Stimulated activated naive CD4-positive, alpha-beta T cell treated with Interleukin-2 at 50 U/mL for 16 hours (primary cell): ENCODE data around the gene STAB2.

Experiments
- DNase-seq: peaks from one replicate; lab custom pipeline; 2025; lab: John Stamatoyannopoulos, UW

The STAB2 gene, protein sequence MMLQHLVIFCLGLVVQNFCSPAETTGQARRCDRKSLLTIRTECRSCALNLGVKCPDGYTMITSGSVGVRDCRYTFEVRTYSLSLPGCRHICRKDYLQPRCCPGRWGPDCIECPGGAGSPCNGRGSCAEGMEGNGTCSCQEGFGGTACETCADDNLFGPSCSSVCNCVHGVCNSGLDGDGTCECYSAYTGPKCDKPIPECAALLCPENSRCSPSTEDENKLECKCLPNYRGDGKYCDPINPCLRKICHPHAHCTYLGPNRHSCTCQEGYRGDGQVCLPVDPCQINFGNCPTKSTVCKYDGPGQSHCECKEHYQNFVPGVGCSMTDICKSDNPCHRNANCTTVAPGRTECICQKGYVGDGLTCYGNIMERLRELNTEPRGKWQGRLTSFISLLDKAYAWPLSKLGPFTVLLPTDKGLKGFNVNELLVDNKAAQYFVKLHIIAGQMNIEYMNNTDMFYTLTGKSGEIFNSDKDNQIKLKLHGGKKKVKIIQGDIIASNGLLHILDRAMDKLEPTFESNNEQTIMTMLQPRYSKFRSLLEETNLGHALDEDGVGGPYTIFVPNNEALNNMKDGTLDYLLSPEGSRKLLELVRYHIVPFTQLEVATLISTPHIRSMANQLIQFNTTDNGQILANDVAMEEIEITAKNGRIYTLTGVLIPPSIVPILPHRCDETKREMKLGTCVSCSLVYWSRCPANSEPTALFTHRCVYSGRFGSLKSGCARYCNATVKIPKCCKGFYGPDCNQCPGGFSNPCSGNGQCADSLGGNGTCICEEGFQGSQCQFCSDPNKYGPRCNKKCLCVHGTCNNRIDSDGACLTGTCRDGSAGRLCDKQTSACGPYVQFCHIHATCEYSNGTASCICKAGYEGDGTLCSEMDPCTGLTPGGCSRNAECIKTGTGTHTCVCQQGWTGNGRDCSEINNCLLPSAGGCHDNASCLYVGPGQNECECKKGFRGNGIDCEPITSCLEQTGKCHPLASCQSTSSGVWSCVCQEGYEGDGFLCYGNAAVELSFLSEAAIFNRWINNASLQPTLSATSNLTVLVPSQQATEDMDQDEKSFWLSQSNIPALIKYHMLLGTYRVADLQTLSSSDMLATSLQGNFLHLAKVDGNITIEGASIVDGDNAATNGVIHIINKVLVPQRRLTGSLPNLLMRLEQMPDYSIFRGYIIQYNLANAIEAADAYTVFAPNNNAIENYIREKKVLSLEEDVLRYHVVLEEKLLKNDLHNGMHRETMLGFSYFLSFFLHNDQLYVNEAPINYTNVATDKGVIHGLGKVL (N-terminal part only)

DNA sequence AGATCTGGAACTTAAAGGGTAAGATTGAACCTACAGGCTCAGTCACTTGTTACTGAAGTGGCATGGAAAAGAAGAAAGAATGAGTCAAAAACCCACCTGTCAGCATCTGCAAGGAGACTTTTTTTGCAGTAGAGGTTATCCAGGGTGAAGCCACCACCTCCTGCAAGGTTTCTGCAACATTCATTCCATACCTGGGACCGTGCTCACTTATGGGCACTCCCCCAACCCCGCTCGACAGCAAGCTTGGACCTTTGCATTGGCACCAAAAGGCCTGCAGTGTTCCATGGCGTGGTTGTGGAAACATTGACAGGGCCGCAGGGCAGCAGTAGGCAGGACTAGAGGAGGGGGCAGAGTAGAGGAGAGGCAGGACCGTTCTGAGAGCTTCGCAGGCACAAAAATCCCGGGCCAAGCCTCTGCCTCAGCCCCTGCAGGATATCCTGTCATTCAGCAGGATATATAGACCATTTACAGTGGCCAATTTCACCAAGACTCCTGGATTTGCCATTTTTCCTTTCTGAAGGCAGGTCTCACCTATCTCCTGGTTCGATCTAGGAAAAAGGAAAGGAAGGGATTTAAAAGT lies at the start of gene STAB2:
TSS of gene STAB2 (plus strand) at position 483 of the 580 bp plus-strand sequence. CDS start 204 bp downstream, outside the sequence.
- no peak for DNase-seq

DNA sequence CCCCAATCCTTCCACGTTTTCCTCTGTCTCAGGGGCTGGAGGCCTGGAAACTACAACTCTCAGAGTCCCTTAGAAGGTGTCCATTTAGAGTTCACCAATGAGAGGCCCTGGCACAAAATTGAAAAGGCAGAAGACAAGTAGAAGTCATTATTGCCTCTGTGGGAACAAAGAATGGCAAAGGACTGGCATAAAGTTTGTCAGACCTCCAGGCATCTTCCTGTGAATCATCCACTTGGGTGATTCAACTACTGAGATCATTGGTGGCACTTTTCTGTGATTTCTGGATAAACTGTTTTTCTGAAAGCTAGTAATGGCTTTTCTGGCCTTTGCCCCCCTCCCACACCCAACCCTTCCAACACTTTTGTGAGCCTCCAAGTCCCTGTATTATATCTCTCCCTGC lies 48.7 kb upstream of the STAB2 start:
- no peak for DNase-seq

DNA sequence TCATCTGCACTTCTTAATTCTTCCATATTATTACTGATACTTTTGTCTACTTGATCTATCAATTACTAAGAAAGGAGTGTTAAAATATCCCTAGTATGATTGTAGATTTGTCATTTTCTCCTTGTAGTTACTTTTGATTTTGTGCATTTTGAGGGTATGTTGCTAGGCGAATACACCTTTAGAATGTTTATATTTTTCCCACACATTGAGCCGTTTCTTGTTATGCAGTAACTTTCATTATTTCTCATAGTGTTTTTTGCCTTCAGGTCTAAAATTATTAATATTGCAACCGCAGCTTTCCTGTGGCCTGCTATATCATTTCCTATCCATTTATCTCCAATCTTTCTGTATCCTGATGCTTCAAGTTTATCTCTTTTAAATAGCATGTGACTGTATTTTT lies 46.8 kb upstream of the STAB2 start:
- no peak for DNase-seq

DNA sequence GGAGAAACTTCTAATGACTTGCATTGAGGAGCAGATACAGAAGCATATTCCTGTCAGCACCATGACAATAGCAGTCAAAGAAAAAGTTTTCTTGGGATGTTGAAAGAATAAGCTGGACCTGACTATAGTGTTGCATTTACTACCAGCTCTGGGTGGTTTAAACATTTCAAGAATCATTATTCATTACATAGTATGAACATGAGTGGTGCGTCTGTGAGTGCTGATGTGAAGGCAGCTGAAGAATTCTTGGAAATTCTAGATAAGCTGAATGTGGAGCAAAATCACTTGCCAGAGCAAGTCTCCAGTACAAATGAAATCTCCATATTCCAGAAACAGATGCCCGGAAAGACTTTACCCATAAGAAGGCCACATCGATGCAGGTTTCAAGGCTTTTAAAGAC lies 45.0 kb upstream of the STAB2 start:
- DNase-seq: no peak

DNA sequence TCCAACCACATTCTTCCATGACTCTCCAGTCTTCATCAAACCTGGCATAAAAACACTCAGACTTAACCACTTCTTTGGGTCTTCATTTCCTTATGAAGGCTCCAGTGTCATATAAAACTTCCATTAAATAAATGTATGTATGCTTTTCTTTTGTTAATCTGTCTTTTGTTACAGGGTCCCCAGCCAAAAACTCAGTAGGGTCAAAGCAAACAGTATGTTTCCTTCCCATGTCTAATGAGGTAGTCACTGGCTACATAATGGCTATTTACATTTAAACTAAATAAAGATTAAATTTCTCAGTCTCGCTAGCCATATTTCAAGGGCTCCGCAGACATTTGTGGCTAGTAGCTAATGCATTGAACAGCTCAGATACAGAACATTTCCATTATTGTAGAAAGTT lies 40.1 kb upstream of the STAB2 start:
- no peak for DNase-seq

DNA sequence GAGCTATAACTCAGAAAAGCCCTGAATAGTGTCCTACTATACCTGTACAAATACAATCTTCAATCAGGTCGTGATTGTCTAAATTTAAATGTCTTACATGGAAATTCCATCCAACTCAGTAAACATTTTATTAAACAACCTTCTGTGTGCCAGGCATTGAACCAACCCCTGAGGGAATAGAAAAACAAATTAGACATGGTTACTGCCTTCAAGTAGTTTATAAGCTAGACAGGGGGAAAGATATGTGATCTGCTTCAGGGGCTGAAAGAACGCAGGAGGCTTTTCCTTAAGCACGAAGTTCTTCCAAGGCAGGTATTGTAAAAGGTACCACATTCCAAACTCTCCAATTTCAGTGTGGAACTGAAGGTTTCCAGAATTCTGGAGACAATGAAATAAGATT lies 39.7 kb upstream of the STAB2 start:
- DNase-seq: no peak

DNA sequence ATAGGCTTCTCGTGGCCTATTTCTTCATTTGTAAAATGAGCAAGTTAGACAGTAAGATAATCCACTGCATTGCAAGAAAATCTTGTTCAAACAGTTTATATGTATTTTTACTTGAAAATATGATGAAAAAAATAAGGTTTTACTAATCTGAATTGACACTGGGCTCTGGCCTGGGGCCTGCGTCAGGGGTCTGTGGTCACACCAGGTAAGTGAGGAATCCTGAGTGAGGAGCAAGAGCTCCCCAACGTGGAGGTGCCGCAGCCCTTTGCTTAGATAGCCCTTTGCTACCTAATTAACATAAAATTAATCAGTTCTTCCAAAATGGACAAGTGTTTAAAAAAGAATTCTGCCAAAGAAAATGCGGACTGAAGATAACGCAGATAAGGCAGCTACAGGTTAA lies 39.1 kb upstream of the STAB2 start:
- DNase-seq: no peak

DNA sequence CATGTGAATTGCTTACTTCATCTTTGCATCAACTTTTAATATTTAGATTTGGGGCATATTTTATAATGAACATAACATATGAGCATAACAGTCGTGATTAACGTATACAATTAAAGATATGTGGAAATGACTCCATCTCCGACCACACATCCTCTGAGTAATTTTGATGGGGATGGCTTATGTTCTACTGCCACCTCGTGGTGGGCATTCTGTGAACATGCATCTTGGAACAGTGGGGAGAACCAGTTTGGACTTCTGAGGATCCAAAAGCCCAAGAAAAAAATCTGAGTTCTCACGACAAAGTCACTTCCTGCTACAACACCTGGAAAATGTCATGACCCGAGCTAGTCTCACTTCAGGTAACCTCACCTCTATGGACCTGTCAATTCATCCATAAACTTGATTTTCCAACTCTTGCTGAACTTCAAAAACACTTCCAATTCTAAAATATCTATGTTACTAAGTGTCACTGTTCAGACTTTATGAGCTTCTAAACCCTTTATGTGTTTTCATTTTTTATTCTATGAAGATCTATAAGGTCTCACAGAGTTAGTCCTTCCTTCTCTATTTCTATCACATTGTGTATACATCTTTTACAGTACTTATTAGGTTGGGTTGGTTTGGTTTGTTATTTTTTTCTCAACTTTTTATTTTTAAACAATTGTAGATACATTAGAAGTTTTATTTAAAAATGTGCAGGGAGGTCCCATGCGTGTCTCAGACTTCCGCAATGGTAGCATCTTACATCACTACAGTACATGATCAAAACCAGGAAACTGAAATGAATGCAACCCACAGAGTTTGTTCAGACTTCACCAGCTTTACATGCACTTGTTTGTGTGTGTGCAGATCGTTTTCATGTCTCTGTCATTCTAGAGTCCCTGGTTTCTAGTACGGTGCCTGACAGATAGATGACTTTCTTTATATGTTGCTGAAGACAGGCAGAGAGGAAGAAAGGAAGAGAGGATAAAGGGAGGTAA lies 38.2 kb upstream of the STAB2 start:
- peak; percentile 30 for DNase-seq

DNA sequence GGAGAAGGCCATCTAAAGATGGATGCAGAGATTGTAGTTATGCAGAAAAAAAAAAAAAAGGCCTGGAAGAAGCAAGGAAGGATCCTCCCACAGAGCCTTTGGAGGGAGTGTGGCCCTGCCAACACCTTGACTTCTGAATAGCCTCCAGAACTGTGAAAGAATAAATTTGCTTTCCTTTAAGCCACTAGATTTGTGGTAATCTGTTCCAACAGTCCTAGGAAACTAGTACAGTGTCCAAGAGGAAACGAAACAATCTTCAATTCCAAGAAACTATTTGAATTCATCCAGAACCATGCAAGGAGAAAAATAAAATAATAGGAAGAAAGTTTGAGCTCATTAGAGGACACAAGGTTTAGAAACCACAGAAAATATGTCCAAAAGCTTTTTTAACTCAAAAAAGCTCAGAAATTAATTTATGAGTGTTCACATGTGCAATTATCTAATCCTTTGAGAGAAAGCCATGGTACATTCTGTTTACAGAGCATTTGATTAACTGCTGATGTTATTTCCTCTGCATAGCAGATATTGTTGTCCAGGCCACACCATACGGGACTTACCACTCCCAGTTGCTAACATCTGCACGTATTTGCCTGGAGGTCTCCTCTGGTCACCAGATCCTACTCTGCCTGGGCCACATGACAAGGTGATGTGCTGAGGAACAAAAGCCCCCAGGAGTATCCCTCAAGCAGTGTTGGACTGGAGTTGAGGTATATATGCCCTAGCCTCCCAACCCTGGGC lies 30.0 kb upstream of the STAB2 start:
- DNase-seq: no peak

DNA sequence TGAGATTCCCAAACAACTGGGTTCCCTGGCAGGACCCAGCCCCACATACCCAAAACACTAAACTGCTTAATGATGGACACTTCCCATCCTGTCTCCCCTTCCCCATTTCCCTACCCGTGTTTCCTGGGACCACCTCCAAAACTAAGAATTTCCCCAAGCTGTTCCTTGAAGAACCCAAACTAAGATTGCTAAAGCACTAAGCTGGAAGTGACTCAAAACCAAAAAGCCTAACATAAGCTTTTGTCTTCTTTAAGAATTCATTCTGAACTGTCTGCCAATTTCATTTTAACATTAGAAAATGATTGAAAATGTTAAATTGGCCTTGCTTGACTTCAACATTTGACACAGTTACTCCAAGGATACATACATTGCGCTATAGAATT lies 29.5 kb upstream of the STAB2 start:
- DNase-seq: no peak

DNA sequence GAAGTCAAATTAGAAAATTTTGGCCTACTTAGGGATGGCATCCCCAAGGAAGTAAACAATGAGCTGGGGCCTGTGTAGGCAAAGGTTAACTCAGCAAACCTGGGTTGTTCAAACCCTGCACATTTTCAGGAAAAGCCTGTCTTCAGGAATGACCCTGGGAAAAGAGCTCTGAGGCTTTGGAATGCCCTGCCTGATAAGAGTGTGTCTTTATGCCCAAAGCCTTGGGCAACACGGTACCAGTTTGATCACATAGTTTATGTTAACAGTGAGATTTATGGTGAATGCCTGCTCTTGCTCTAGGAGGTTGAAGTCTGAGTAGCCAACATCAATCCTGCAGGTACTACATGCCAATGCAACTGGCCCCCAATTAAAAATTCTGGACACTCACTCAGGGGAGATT lies 28.2 kb upstream of the STAB2 start:
- no peak for DNase-seq

DNA sequence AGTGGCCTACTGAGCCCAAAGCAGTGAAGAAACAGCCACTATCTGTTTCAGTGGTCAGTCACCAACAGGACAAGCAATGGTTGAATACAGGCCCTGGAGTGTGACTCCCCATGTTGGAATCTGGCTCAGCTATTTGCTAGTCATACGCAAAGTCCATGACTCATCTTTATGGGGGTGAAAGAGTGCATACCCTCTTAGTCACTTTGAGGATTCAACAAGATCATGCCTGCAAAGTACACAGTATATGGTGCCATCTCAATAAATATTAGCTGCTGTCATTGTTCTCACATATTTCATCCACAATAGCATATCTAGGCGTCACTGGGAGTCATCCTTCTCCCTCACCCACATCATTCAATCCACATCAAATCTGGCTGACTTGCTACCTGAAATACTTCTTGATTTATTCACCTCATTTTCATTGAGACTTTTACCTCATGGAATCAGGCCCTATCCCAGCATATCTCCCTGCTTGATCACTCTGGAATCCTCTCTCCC lies 26.4 kb upstream of the STAB2 start:
- DNase-seq: no peak

DNA sequence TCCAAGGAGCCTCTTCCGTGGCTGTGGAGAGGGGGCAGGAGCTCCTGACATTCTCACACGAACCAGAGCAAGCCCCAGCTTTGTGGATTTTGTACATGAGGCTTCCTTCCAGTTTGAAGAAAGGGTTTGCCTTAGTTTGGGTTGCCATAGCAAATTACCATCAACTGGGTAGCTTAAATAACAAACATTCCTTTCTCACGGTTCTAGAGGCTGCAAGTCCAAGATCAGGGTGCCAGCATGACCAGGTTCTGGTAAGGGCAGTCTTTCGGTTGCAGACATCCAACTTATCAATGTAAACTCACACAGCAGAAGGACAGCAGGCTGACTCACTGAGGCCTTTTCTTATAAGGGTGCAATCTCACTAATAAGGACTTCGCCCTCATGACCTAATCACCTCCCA lies 25.9 kb upstream of the STAB2 start:
- DNase-seq: no peak

DNA sequence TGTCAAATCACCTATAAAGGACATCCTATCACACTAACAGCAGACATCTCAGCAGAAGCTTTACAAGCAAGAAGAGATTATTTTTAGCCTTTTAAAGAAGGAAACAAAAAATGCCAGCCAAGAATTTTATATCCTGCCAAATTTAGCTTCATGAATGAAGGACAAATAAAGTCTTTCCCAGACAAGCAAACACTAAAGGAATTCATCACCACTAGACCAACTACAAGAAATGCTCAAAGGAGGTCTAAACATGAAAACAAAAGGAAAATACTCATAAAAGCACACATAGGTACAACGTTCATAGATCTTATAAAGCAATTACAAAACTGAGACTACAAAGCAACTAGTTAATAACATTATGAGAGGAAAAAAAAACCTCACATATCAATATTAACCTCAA lies 20.7 kb upstream of the STAB2 start:
- DNase-seq: no peak

DNA sequence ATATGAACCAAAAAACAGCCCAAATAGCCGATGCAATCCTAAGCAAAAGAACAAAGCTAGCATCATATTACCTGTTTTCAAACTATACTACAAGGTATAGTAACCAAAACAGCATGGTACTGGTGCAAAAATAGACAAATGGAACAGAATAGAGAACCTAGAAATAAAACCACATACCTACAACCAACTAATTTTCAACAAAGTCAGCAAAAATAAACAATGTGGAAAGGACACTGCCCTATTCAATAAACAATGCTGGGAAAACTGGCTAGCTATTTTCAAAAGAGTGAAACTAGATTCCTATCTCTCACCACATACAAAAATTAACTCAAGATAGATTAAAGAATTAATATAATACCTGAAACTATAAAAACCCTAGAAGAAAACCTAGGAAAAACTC lies 17.8 kb upstream of the STAB2 start:
- DNase-seq: no peak

DNA sequence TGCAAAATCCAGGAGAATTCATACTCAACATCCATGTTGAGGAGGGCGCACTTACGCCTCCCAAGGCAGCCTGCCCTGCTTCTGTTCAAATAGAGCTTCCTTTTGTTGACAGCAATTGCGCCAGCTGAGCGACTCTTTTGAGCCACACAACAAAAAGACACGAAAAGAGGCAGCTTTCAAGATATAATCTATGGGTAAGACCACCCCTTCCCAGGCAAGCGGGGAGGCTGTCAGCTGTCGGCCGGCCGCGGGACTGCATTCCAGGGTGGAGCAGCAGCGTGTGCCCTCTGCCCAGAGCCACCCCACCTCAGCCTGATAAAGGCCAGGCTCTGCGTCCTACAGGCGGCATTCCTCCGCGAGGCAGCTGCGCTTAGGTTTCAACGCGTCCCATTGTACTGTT lies 15.8 kb upstream of the STAB2 start:
- no peak for DNase-seq

DNA sequence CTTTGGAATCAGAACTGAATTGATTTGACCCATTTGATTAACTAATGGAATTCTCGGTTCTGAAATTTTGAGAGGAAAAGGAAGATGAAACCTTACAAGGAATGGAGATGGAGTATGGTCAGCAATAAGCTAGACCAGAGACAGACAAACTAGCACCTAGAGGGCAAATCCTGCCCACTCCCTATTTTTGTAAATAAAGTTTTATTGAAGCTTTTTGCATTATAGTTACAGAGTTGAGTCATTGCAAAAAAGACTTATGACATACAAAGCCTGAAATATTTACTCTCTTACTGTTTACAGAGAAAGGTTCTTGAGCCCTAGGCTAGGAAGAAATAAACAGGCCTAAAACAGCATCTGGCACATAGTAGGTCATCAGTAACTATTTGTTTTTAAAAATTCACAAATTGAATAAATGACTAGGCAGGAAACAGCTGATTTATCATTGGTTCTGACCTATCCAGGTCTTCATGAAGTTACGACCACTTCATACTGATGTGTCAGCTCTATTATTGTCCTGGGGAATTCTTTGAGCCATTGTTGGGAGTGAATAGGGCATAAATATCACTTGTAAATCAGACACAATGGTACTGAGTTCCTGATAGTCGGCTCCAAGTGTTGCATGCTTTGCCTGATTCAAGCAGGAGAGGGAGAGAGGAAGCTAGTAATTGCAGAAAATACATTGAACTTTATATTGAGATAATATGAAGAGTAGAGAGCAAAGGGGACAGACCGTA lies 14.6 kb upstream of the STAB2 start:
- no peak for DNase-seq

DNA sequence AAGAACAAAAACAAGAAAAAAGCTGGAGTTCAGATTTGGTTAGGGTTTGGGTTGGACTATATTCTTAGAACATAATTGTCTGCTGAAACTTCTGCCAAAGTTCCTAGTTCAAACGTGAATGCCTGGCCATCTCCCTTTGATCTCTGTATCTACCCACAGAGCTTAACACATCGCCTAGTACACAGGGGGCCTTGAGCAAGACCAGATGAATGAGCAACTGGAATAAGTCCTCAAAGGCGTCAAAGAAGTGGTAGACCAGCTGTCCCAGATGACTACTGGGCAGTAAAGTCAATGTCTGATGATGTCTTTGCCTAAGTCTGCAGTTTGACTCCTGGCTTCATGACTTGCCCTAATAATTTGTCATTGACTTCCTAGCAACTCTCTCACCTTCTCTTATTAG lies 13.9 kb upstream of the STAB2 start:
- DNase-seq: no peak

DNA sequence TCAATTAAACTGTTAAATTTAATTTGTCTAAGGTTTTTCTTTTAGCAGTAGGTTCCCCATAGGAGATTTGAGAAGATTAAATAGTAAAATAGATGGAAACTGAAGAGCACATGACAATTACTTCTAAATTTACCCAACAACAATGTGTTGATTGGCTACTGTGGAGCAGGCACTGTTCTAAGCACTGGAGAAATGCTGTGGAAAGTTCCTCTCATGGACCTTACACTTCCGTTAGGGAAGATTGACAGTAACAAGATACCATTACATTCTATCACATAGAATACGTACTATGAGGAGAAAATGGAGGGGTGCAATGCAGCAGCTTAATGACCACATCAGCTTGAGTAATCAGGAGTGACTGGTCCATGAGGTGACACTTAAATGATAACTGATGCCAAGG lies 8.1 kb upstream of the STAB2 start:
- no peak for DNase-seq
